Neural progenitor cell (in vitro differentiated cells): Measurements from ENCODE around the gene NPR2.

Source experiments
- CTCF ChIP-seq: fragments of 200-600 bp; sonication (generic); IDR thresholded peaks from 2 replicates; pipeline ENCODE4 v1.5.1; 2017; ENCODE audit warnings: antibody characterized with exemption, mild to moderate bottlenecking
- EZH2 ChIP-seq: fragments of 200-600 bp; sonication (generic); IDR thresholded peaks from 2 replicates; pipeline ENCODE4 v1.6.1; 2017; ENCODE audit warnings: antibody characterized with exemption, mild to moderate bottlenecking, moderate library complexity

- no peak for TF ChIP-seq CTCF
- TF ChIP-seq EZH2 = no peak
These were observed 48.5 kb downstream of the NPR2 start for GRCh38 chr9:35839926-35840325.
